NT2/D1 (cell line): ENCODE results near the gene TTC34.

Experiments used
- DNase-seq: peaks from one replicate; pipeline ENCODE4 v3.0.0-alpha.2; 2011; ENCODE audit warnings: low read depth, low spot score
- H3K27me3 ChIP-seq: 2 replicates; pipeline ENCODE4 v1.6.0; 2011; ENCODE audit warnings: mild to moderate bottlenecking; ENCODE audit not compliant: insufficient read length, insufficient read depth
- H3K36me3 ChIP-seq: 2 replicates; pipeline ENCODE4 v1.6.1; 2011; ENCODE audit warnings: mild to moderate bottlenecking, low read length, mixed read lengths; ENCODE audit not compliant: insufficient read depth, insufficient read length
- H3K4me1 ChIP-seq: 2 replicates; pipeline ENCODE4 v1.5.1; 2011; ENCODE audit not compliant: insufficient read depth, insufficient read length
- H3K4me3 ChIP-seq: 2 replicates; pipeline ENCODE4 v1.5.1; 2011; ENCODE audit warnings: low read depth; ENCODE audit not compliant: insufficient read length
- H3K9ac ChIP-seq: 2 replicates; pipeline ENCODE4 v1.6.0; 2011; ENCODE audit warnings: low read depth; ENCODE audit not compliant: insufficient read length
- H3K9me3 ChIP-seq: 2 replicates; pipeline ENCODE4 v1.5.1; 2011; ENCODE audit warnings: mild to moderate bottlenecking, low read length; ENCODE audit not compliant: insufficient read depth
- SUZ12 ChIP-seq: IDR thresholded peaks from 2 replicates; pipeline ENCODE4 v1.6.1; 2011; ENCODE audit not compliant: insufficient read length, insufficient read depth; ENCODE audit errors: extremely low read depth
- YY1 ChIP-seq: IDR thresholded peaks from 2 replicates; pipeline ENCODE4 v1.6.1; 2011; ENCODE audit not compliant: insufficient read length, insufficient read depth
- ZNF274 ChIP-seq: IDR thresholded peaks from 2 replicates; pipeline ENCODE4 v1.6.1; 2011; ENCODE audit warnings: mild to moderate bottlenecking, low read depth, low read length

TTC34 gene

GRCh38 chr1:2606396-2606880 lies 195.1 kb downstream of the TTC34 start:
- no peak overlapping the region for H3K4me3 ChIP-seq
- H3K4me1 ChIP-seq: peaks cover under 1% of the 10 kb centered on the region
- no peaks in the 10 kb centered on the region for H3K36me3 ChIP-seq
- H3K27me3 ChIP-seq: peaks cover 10% of the 10 kb centered on the region
- TF ChIP-seq YY1 (no peak), SUZ12 (no peak)
- no peak overlapping the region for H3K9ac ChIP-seq
- H3K9me3 ChIP-seq: no peaks in the 10 kb centered on the region
- no peak for DNase-seq

- no peak overlapping the region for H3K4me3 ChIP-seq
- H3K9ac ChIP-seq: no peak overlapping the region
These were observed 195.7 kb downstream of the TTC34 start for GRCh38 chr1:2605509-2606395.

GRCh38 chr1:2604844-2605508 lies 196.5 kb downstream of the TTC34 start:
- H3K4me3 ChIP-seq: no peak overlapping the region
- no peak overlapping the region for H3K9ac ChIP-seq
- peaks cover 8% of the 10 kb centered on the region for H3K27me3 ChIP-seq
- H3K4me1 ChIP-seq: no peaks in the 10 kb centered on the region
- no peaks in the 10 kb centered on the region for H3K36me3 ChIP-seq
- H3K9me3 ChIP-seq: no peaks in the 10 kb centered on the region
- TF ChIP-seq ZNF274: no peak
- TF ChIP-seq SUZ12: no peak
- TF ChIP-seq YY1: no peak
- no peak for DNase-seq

More at GRCh38 chr1:2605509-2606395, 195.7 kb downstream of the TTC34 start:
- Histone ChIP-seq H3K9me3 (no peaks in the 10 kb centered on the region), H3K27me3 (peaks cover 10% of the 10 kb centered on the region), H3K36me3 (no peaks in the 10 kb centered on the region), H3K4me1 (no peaks in the 10 kb centered on the region)
- DNase-seq: no peak
- no peak for TF ChIP-seq YY1

GRCh38 chr1:2604156-2604843 lies 197.2 kb downstream of the TTC34 start:
- no peaks in the 10 kb centered on the region for H3K9me3 ChIP-seq
- no peak for DNase-seq
- H3K9ac ChIP-seq: no peak overlapping the region
- H3K4me3 ChIP-seq: no peak overlapping the region
- no peaks in the 10 kb centered on the region for H3K36me3 ChIP-seq
- TF ChIP-seq ZNF274 (no peak), SUZ12 (no peak), YY1 (no peak)
- peaks cover 4% of the 10 kb centered on the region for H3K27me3 ChIP-seq
- H3K4me1 ChIP-seq: no peaks in the 10 kb centered on the region

- TF ChIP-seq SUZ12 (no peak), ZNF274 (no peak), YY1 (no peak)
- no peaks in the 10 kb centered on the region for H3K27me3 ChIP-seq
- no peak overlapping the region for H3K4me3 ChIP-seq
- H3K36me3 ChIP-seq: no peaks in the 10 kb centered on the region
- no peak for DNase-seq
- no peak overlapping the region for H3K9ac ChIP-seq
- H3K4me1 ChIP-seq: no peaks in the 10 kb centered on the region
- H3K9me3 ChIP-seq: no peaks in the 10 kb centered on the region
These were observed 197.9 kb downstream of the TTC34 start for GRCh38 chr1:2603521-2604155.

GRCh38 chr1:2602866-2603520 lies 198.5 kb downstream of the TTC34 start:
- Histone ChIP-seq H3K36me3 (no peaks in the 10 kb centered on the region), H3K4me1 (no peaks in the 10 kb centered on the region), H3K27me3 (no peaks in the 10 kb centered on the region), H3K9ac (no peak overlapping the region), H3K4me3 (no peak overlapping the region), H3K9me3 (no peaks in the 10 kb centered on the region)
- no peak for DNase-seq
- TF ChIP-seq YY1 (no peak), ZNF274 (no peak), SUZ12 (no peak)
